Neural cell (in vitro differentiated cells): ENCODE results near the gene TMEM170B. TPM values are rescaled to one million over a fixed set of nuclear protein-coding genes. Genes with fewer than 3 reads are reported as not detected.

Experiments used
- H2AFZ ChIP-seq: fragments of 200-600, 300-800 bp; sonication (generic), shearing (Covaris generic); 2 replicates; pipeline ENCODE4 v1.6.0; 2014; ENCODE audit warnings: low read depth, mild to moderate bottlenecking, antibody characterized with exemption, low read length, moderate library complexity
- H3F3A ChIP-seq: fragments of 200-600 bp; shearing (Covaris generic); 2 replicates; pipeline ENCODE4 v1.6.1; 2016; ENCODE audit warnings: mild to moderate bottlenecking, moderate library complexity, mixed read lengths, antibody characterized with exemption, low read length; ENCODE audit not compliant: insufficient read depth, poor library complexity, severe bottlenecking
- H3K27ac ChIP-seq: fragments of 200-600, 300-800 bp; sonication (generic), shearing (Covaris generic); 2 replicates; pipeline ENCODE4 v1.5.1; 2014; ENCODE audit warnings: mild to moderate bottlenecking, low read length, moderate library complexity
- H3K27me3 ChIP-seq: fragments of 300-800, 200-600 bp; sonication (generic), shearing (Covaris generic); 2 replicates; pipeline ENCODE4 v1.6.0; 2014; ENCODE audit warnings: mild to moderate bottlenecking, low read depth, low read length, moderate library complexity; ENCODE audit not compliant: insufficient read depth
- H3K36me3 ChIP-seq: fragments of 300-800, 200-600 bp; sonication (generic), shearing (Covaris generic); 2 replicates; pipeline ENCODE4 v1.5.1; 2014; ENCODE audit warnings: mild to moderate bottlenecking, antibody characterized with exemption, low read length, moderate library complexity; ENCODE audit not compliant: insufficient read depth
- H3K4me2 ChIP-seq: fragments of 300-800, 200-600 bp; sonication (generic), shearing (Covaris generic); 2 replicates; pipeline ENCODE4 v1.6.0; 2014; ENCODE audit warnings: mild to moderate bottlenecking, low read length
- H3K4me3 ChIP-seq: fragments of 300-800, 200-600 bp; sonication (generic), shearing (Covaris generic); 2 replicates; pipeline ENCODE4 v1.5.1; 2014; ENCODE audit warnings: mild to moderate bottlenecking, low read length, moderate library complexity
- H3K79me2 ChIP-seq: fragments of 200-600 bp; shearing (Covaris generic); replicated peaks from 2 replicates; pipeline ENCODE4 v1.6.0; 2014; ENCODE audit warnings: mild to moderate bottlenecking, low read length, moderate library complexity; ENCODE audit not compliant: insufficient read depth
- H3K9ac ChIP-seq: fragments of 300-800, 200-600 bp; sonication (generic), shearing (Covaris generic); 2 replicates; pipeline ENCODE4 v1.6.1; 2016; ENCODE audit warnings: mild to moderate bottlenecking, low read length, mixed read lengths
- H3K9me2 ChIP-seq: fragments of 200-600 bp; shearing (Covaris generic); 2 replicates; pipeline ENCODE4 v1.6.1; 2016; ENCODE audit warnings: mild to moderate bottlenecking, low read length, mixed read lengths; ENCODE audit not compliant: insufficient read depth
- H3K9me3 ChIP-seq: fragments of 200-600, 300-800 bp; sonication (generic), shearing (Covaris generic); 2 replicates; pipeline ENCODE4 v1.6.1; 2016; ENCODE audit warnings: mild to moderate bottlenecking, mixed run types, low read length, moderate library complexity, mixed read lengths
- H4K20me1 ChIP-seq: fragments of 200-600 bp; shearing (Covaris generic); 2 replicates; pipeline ENCODE4 v1.6.1; 2016; ENCODE audit warnings: mild to moderate bottlenecking, mixed run types; ENCODE audit not compliant: insufficient read depth
- EP300 ChIP-seq: fragments of 450-650 bp; conservative IDR thresholded peaks from 2 replicates; pipeline ENCODE4 v1.6.1; 2014; ENCODE audit warnings: antibody characterized with exemption, mild to moderate bottlenecking, moderate library complexity; ENCODE audit not compliant: poor library complexity, severe bottlenecking
- EZH2 ChIP-seq: fragments of 200-600, 300-800 bp; shearing (Covaris generic), sonication (generic); IDR thresholded peaks from 2 replicates; pipeline ENCODE4 v1.6.1; 2014; ENCODE audit warnings: antibody characterized with exemption, low read length, borderline replicate concordance, mild to moderate bottlenecking; ENCODE audit not compliant: insufficient read depth, poor library complexity, severe bottlenecking
- MXI1 ChIP-seq: fragments of 450-650 bp; conservative IDR thresholded peaks from 2 replicates; pipeline ENCODE4 v1.6.1; 2014; ENCODE audit warnings: antibody characterized with exemption, mild to moderate bottlenecking; ENCODE audit not compliant: poor library complexity, severe bottlenecking
- POLR2AphosphoS5 ChIP-seq: IDR thresholded peaks from 2 replicates; pipeline ENCODE4 v1.6.1; 2012
- RAD21 ChIP-seq: fragments of 450-650 bp; conservative IDR thresholded peaks from 2 replicates; pipeline ENCODE4 v1.6.1; 2014; ENCODE audit warnings: antibody characterized with exemption, mild to moderate bottlenecking, moderate library complexity
- SMC3 ChIP-seq: fragments of 450-650 bp; conservative IDR thresholded peaks from 2 replicates; pipeline ENCODE4 v1.6.1; 2014; ENCODE audit warnings: antibody characterized with exemption, mild to moderate bottlenecking, moderate library complexity; ENCODE audit not compliant: poor library complexity
- TAF1 ChIP-seq: IDR thresholded peaks from 2 replicates; pipeline ENCODE4 v1.6.1; 2012; ENCODE audit warnings: low read depth
- polyA plus RNA-seq: library from polyadenylated mRNA; depleted of rRNA; stranded (reverse); fragments of >200 nt; gene quantifications from 2 replicates; pipeline ENCODE4 v1.2.3, GENCODE V29; 2014
- TF ChIP-seq, protein P1 (sequence below): fragments of 450-650 bp; IDR thresholded peaks from 2 replicates; pipeline ENCODE4 v1.5.1; 2014; ENCODE audit warnings: antibody characterized with exemption, mild to moderate bottlenecking, moderate library complexity; ENCODE audit not compliant: poor library complexity, severe bottlenecking
- TF ChIP-seq, protein P2 (sequence below): IDR thresholded peaks from 2 replicates; pipeline ENCODE4 v1.6.1; 2012; ENCODE audit warnings: borderline replicate concordance

The TMEM170B gene
- polyA plus RNA-seq, 1 donor from 2014 or later, result 29.1 TPM

- Histone ChIP-seq H3K27ac (no peak overlapping the region), H3K36me3 (no peaks in the 10 kb centered on the region), H3K79me2 (no peaks in the 10 kb centered on the region), H3K4me3 (no peak overlapping the region), H3K9me3 (no peaks in the 10 kb centered on the region), H3K4me2 (no peak overlapping the region), H3F3A (no peaks in the 10 kb centered on the region), H3K9me2 (no peaks in the 10 kb centered on the region), H4K20me1 (no peaks in the 10 kb centered on the region), H2AFZ (no peak overlapping the region), H3K27me3 (no peaks in the 10 kb centered on the region), H3K9ac (no peak overlapping the region)
- TF ChIP-seq POLR2AphosphoS5 (no peak), MXI1 (no peak), RAD21 (no peak), SMC3 (no peak), EZH2 (no peak), EP300 (no peak), TAF1 (no peak)
- TF ChIP-seq, protein P1, sequence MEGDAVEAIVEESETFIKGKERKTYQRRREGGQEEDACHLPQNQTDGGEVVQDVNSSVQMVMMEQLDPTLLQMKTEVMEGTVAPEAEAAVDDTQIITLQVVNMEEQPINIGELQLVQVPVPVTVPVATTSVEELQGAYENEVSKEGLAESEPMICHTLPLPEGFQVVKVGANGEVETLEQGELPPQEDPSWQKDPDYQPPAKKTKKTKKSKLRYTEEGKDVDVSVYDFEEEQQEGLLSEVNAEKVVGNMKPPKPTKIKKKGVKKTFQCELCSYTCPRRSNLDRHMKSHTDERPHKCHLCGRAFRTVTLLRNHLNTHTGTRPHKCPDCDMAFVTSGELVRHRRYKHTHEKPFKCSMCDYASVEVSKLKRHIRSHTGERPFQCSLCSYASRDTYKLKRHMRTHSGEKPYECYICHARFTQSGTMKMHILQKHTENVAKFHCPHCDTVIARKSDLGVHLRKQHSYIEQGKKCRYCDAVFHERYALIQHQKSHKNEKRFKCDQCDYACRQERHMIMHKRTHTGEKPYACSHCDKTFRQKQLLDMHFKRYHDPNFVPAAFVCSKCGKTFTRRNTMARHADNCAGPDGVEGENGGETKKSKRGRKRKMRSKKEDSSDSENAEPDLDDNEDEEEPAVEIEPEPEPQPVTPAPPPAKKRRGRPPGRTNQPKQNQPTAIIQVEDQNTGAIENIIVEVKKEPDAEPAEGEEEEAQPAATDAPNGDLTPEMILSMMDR, result no peak
- TF ChIP-seq, protein P2, sequence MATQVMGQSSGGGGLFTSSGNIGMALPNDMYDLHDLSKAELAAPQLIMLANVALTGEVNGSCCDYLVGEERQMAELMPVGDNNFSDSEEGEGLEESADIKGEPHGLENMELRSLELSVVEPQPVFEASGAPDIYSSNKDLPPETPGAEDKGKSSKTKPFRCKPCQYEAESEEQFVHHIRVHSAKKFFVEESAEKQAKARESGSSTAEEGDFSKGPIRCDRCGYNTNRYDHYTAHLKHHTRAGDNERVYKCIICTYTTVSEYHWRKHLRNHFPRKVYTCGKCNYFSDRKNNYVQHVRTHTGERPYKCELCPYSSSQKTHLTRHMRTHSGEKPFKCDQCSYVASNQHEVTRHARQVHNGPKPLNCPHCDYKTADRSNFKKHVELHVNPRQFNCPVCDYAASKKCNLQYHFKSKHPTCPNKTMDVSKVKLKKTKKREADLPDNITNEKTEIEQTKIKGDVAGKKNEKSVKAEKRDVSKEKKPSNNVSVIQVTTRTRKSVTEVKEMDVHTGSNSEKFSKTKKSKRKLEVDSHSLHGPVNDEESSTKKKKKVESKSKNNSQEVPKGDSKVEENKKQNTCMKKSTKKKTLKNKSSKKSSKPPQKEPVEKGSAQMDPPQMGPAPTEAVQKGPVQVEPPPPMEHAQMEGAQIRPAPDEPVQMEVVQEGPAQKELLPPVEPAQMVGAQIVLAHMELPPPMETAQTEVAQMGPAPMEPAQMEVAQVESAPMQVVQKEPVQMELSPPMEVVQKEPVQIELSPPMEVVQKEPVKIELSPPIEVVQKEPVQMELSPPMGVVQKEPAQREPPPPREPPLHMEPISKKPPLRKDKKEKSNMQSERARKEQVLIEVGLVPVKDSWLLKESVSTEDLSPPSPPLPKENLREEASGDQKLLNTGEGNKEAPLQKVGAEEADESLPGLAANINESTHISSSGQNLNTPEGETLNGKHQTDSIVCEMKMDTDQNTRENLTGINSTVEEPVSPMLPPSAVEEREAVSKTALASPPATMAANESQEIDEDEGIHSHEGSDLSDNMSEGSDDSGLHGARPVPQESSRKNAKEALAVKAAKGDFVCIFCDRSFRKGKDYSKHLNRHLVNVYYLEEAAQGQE, result no peak
Measured at GRCh38 chr6:11608600-11609323, 71.2 kb downstream of the TMEM170B start.

- Histone ChIP-seq H3K9ac (no peak overlapping the region), H3K9me2 (no peaks in the 10 kb centered on the region), H3K36me3 (no peaks in the 10 kb centered on the region), H4K20me1 (no peaks in the 10 kb centered on the region), H3F3A (no peaks in the 10 kb centered on the region), H3K4me3 (no peak overlapping the region), H2AFZ (no peak overlapping the region), H3K27ac (no peak overlapping the region), H3K9me3 (no peaks in the 10 kb centered on the region), H3K79me2 (no peaks in the 10 kb centered on the region), H3K4me2 (no peak overlapping the region), H3K27me3 (no peaks in the 10 kb centered on the region)
- no peak for TF ChIP-seq MXI1
- TF ChIP-seq TAF1, result no peak
- TF ChIP-seq SMC3, result no peak
Measured at GRCh38 chr6:11609324-11610071, 71.9 kb downstream of the TMEM170B start.
